ENCODE measurements around the gene PDK2.
A peak's percentile ranks its signal among the peaks of the same experiment; 100 is the strongest.
"Not testable (repeated sequence)": the region's sequence is repeated elsewhere in the genome, so short reads cannot be mapped to it uniquely, and the experiment has no call there.

The PDK2 gene

GRCh38 chr17:50059759-50060273 is 35.3 kb upstream of the PDK2 start:
- no peaks in the 10 kb centered on the region for H3K27me3 ChIP-seq (replicated peaks; ENCODE audit: control insufficient read depth, insufficient read depth, low read length)
- H3K4me1 ChIP-seq (ENCODE audit: control insufficient read depth, insufficient read depth, low read length): peaks cover 74% of the 10 kb centered on the region
- H3K4me3 ChIP-seq (ENCODE audit: low read length): peak overlapping the region; percentile 36
- peak; percentile 64 for DNase-seq (ENCODE audit: low read depth)
- H3K9ac ChIP-seq (ENCODE audit: low read length): peak overlapping the region; percentile 82
- no peaks in the 10 kb centered on the region for H3K36me3 ChIP-seq (ENCODE audit: control insufficient read depth, insufficient read depth, low read length, severe bottlenecking)
- no peaks in the 10 kb centered on the region for H3K9me3 ChIP-seq (ENCODE audit: control insufficient read depth, low read length)

DNA sequence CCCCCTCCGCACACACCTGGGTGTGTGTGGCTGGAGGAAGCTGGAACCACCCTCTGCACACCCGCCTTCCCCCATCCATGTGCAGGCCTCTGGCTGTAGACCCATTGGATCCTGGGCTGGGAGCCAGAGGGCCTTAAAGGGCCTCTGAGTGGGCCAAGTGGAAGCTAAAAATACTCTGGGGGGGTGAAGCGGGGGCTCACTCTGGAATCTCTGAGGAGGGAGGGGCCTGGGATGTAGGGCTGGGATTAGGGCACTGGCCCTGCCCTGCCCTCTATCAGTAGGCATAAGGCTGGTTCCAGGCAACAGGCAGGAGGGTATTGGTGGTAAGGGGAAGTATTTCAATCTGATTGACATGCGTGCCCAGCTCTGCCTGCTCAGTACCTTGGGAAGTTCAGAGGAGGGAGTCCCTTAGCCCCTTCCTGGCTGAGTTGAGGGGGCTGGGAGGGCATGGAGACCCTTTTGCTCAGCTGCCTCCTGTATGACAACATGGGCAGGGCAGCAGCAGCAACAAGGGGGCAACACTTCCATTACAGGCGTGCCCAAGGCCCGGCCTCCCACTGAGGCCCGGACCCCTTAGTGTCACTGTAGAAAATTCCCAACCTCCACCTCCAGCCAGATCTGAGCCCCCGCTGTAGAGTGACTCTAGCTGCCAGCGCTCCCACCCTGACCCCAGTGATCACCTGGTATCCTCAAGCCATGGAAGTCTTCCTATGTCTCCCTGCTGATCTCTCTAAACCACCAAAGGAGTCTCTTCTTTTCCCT is 34.0 kb upstream of the PDK2 start:
- H3K9ac ChIP-seq (ENCODE audit: low read length): peak overlapping the region; percentile 61
- no peaks in the 10 kb centered on the region for H3K36me3 ChIP-seq (ENCODE audit: control insufficient read depth, insufficient read depth, low read length, severe bottlenecking)
- DNase-seq (ENCODE audit: low read depth): peak; percentile 66
- peaks cover 77% of the 10 kb centered on the region for H3K4me1 ChIP-seq (ENCODE audit: control insufficient read depth, insufficient read depth, low read length)
- H3K27me3 ChIP-seq (replicated peaks; ENCODE audit: control insufficient read depth, insufficient read depth, low read length): no peaks in the 10 kb centered on the region
- peak overlapping the region; percentile 7 for H3K4me3 ChIP-seq (ENCODE audit: low read length)
- H3K9me3 ChIP-seq (ENCODE audit: control insufficient read depth, low read length): no peaks in the 10 kb centered on the region

DNA sequence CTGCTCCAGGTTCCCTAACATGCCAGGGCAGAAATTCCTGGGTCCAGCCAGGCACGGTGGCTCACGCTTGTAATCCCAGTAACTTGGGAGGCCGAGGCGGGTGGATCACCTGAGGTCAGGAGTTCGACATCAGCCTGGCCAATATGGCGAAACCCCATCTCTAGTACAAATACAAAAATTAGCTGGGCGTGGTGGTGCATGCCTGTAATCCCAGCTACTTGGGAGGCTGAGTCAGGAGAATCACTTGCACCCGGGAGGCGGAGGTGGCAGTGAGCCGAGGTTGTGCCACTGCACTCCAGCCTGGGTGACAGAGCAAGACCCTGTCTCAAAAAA is 33.5 kb upstream of the PDK2 start:
- H3K36me3 ChIP-seq (ENCODE audit: control insufficient read depth, insufficient read depth, low read length, severe bottlenecking); H3K27me3 ChIP-seq (replicated peaks; ENCODE audit: control insufficient read depth, insufficient read depth, low read length); H3K9me3 ChIP-seq (ENCODE audit: control insufficient read depth, low read length); DNase-seq (ENCODE audit: low read depth): not testable (repeated sequence)
- Histone ChIP-seq H3K9ac (ENCODE audit: low read length) (peak overlapping the region; percentile 61), H3K4me1 (ENCODE audit: control insufficient read depth, insufficient read depth, low read length) (peaks cover 80% of the 10 kb centered on the region), H3K4me3 (ENCODE audit: low read length) (peak overlapping the region; percentile 7)

DNA sequence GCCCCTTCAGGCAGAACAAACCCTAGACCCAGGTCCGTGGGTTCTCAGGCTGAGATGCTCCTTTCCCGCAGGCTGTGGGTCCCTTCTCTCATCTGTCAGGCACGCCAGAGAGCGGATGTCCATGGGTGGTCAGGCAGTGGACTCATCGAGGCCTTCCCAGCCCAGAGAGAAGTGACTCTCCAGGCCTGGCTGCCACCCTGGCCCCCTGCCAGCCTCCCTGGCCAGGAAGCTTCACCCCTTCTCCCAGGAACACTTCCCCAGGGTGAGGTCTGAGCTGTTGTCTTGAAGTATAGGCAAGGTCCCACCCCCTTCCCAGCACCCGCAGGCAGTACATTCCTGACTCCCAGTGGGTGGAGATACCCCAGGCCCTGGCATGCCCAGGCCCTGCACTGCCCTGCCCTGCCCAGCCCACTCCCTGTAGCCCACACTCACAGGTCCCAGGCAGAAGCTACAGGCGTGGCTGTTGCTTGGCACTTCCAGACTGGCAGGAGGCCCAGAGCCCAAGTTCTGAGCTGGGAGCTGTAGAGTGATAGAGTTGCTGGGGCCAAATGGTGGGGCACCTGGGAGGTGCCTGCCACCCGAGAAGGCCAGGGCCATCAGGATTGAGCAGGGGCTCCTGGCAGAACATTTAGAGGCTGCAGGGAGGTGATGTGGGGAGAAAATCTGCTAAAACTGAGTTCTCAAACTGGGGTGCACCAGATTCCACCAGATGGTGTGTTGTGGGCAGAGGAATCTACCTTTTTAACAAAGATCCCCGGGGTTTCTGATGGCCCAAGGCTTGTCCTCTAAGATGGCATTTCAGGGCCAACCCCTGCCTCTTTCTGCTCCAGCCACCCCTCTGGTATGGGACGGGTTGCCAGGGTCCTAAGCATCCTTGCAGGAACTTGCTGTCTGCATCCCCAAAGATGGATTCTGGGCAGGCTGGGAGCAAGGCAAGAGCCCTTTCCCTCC is 32.6 kb upstream of the PDK2 start:
- peak; percentile 80 for DNase-seq (ENCODE audit: low read depth)
- H3K4me3 ChIP-seq (ENCODE audit: low read length): no peak overlapping the region
- H3K36me3 ChIP-seq (ENCODE audit: control insufficient read depth, insufficient read depth, low read length, severe bottlenecking): no peaks in the 10 kb centered on the region
- H3K9ac ChIP-seq (ENCODE audit: low read length): peak overlapping the region; percentile 39
- H3K27me3 ChIP-seq (replicated peaks; ENCODE audit: control insufficient read depth, insufficient read depth, low read length): no peaks in the 10 kb centered on the region
- H3K9me3 ChIP-seq (ENCODE audit: control insufficient read depth, low read length): no peaks in the 10 kb centered on the region
- H3K4me1 ChIP-seq (ENCODE audit: control insufficient read depth, insufficient read depth, low read length): peaks cover 86% of the 10 kb centered on the region

DNA sequence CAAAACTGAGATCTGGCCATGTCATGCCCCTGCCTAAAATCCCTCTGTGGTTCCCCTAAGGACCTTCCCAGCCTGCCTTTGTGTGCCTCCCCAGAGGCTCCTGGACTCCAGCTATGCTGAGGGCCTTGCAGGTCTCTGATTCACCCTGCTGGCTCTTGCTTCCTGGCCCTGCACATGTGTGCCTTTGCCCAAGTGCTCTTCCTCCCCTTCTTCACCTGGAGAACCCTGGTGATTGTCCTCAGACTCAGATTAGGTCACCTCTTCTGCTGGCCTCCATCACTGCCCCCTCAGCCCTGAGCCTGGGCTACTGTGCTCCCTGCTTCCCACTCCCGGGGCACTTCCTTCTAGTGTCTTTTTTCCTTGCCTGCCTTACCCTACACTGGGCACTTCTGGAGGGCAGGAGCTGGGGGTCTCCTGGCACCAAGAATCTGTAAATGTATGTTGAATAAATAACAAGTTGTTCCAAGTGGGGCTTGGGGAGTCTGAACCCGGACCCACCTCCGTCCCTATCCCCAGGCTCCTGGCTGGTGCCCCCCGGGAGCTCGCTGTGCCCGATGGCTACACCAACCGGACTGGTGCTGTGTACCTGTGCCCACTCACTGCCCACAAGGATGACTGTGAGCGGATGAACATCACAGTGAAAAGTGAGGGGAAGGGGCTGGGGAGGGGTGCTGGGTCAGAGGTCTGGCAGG is 31.4 kb upstream of the PDK2 start:
- Histone ChIP-seq H3K27me3 (replicated peaks; ENCODE audit: control insufficient read depth, insufficient read depth, low read length) (no peaks in the 10 kb centered on the region), H3K4me3 (ENCODE audit: low read length) (no peak overlapping the region), H3K4me1 (ENCODE audit: control insufficient read depth, insufficient read depth, low read length) (peaks cover 78% of the 10 kb centered on the region), H3K9me3 (ENCODE audit: control insufficient read depth, low read length) (no peaks in the 10 kb centered on the region), H3K9ac (ENCODE audit: low read length) (no peak overlapping the region), H3K36me3 (ENCODE audit: control insufficient read depth, insufficient read depth, low read length, severe bottlenecking) (no peaks in the 10 kb centered on the region)
- DNase-seq (ENCODE audit: low read depth): peak; percentile 52

GRCh38 chr17:50064253-50065001 is 30.7 kb upstream of the PDK2 start:
- H3K9ac ChIP-seq (ENCODE audit: low read length): peak overlapping the region; percentile 77
- H3K27me3 ChIP-seq (replicated peaks; ENCODE audit: control insufficient read depth, insufficient read depth, low read length): no peaks in the 10 kb centered on the region
- H3K4me3 ChIP-seq (ENCODE audit: low read length): peak overlapping the region; percentile 10
- peaks cover 71% of the 10 kb centered on the region for H3K4me1 ChIP-seq (ENCODE audit: control insufficient read depth, insufficient read depth, low read length)
- H3K36me3 ChIP-seq (ENCODE audit: control insufficient read depth, insufficient read depth, low read length, severe bottlenecking): no peaks in the 10 kb centered on the region
- no peaks in the 10 kb centered on the region for H3K9me3 ChIP-seq (ENCODE audit: control insufficient read depth, low read length)
- DNase-seq (ENCODE audit: low read depth): peak; percentile 97

DNA sequence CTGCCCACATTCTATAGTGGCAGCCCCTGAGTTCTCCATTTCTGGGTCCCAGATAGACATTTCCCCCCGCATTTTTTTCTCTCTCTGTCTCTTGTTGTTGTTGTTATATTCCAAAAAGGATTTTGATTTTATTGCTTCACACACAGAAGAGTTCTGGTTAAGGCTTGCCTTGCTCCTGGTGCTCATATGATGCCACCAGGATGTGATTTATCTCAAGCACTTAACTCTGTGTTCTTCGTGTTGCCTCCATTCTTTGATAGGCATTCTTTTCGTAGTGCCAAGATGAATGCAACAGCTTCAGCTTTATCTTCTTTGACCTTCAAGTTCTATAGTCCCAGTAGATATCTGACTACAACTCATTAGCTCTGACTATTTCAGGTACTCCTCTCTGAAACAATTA is 30.1 kb upstream of the PDK2 start:
- Histone ChIP-seq H3K4me1 (ENCODE audit: control insufficient read depth, insufficient read depth, low read length) (peaks cover 65% of the 10 kb centered on the region), H3K9ac (ENCODE audit: low read length) (peak overlapping the region; percentile 77), H3K4me3 (ENCODE audit: low read length) (peak overlapping the region; percentile 10), H3K9me3 (ENCODE audit: control insufficient read depth, low read length) (no peaks in the 10 kb centered on the region), H3K27me3 (replicated peaks; ENCODE audit: control insufficient read depth, insufficient read depth, low read length) (no peaks in the 10 kb centered on the region), H3K36me3 (ENCODE audit: control insufficient read depth, insufficient read depth, low read length, severe bottlenecking) (no peaks in the 10 kb centered on the region)
- DNase-seq (ENCODE audit: low read depth): no peak

DNA sequence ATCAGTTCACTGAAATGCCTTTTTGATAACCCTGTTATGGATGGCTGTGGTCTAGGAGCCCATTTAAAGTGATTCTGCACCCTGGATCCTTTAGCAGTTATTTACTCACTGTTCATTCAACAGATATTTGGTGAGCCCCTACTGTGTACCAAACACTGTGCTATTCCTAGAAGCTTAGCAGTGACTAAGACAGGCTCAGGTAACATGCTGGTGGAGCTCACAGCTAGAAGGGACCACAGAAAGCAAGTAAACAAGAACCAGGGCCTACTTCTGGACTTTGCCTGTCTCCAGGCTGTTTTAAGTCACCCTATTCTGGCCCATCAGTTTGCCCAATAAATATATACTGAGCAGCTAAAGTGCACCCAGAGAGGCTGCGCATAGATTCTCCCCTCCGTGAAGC is 28.2 kb upstream of the PDK2 start:
- no peaks in the 10 kb centered on the region for H3K27me3 ChIP-seq (replicated peaks; ENCODE audit: control insufficient read depth, insufficient read depth, low read length)
- peak overlapping the region; percentile 14 for H3K9ac ChIP-seq (ENCODE audit: low read length)
- no peak overlapping the region for H3K4me3 ChIP-seq (ENCODE audit: low read length)
- no peaks in the 10 kb centered on the region for H3K9me3 ChIP-seq (ENCODE audit: control insufficient read depth, low read length)
- H3K36me3 ChIP-seq (ENCODE audit: control insufficient read depth, insufficient read depth, low read length, severe bottlenecking): peaks cover 10% of the 10 kb centered on the region
- DNase-seq (ENCODE audit: low read depth): no peak
- peaks cover 46% of the 10 kb centered on the region for H3K4me1 ChIP-seq (ENCODE audit: control insufficient read depth, insufficient read depth, low read length)

DNA sequence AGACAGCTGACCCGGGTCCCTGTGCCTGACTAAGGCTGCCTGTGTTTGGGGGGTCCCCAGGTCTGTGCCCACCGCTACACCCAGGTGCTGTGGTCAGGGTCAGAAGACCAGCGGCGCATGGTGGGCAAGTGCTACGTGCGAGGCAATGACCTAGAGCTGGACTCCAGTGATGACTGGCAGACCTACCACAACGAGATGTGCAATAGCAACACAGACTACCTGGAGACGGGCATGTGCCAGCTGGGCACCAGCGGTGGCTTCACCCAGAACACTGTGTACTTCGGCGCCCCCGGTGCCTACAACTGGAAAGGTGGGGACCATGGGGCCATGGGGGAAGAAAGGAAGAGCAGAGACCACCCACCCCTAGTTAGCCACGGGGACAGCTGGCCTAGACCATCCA is 27.2 kb upstream of the PDK2 start:
- DNase-seq (ENCODE audit: low read depth): no peak
- Histone ChIP-seq H3K4me1 (ENCODE audit: control insufficient read depth, insufficient read depth, low read length) (peaks cover 36% of the 10 kb centered on the region), H3K36me3 (ENCODE audit: control insufficient read depth, insufficient read depth, low read length, severe bottlenecking) (peaks cover 11% of the 10 kb centered on the region), H3K9me3 (ENCODE audit: control insufficient read depth, low read length) (no peaks in the 10 kb centered on the region), H3K27me3 (replicated peaks; ENCODE audit: control insufficient read depth, insufficient read depth, low read length) (no peaks in the 10 kb centered on the region), H3K4me3 (ENCODE audit: low read length) (no peak overlapping the region), H3K9ac (ENCODE audit: low read length) (no peak overlapping the region)

GRCh38 chr17:50070908-50071680 is 24.1 kb upstream of the PDK2 start:
- Histone ChIP-seq H3K9me3 (ENCODE audit: control insufficient read depth, low read length) (no peaks in the 10 kb centered on the region), H3K9ac (ENCODE audit: low read length) (no peak overlapping the region), H3K4me1 (ENCODE audit: control insufficient read depth, insufficient read depth, low read length) (peaks cover 9% of the 10 kb centered on the region), H3K36me3 (ENCODE audit: control insufficient read depth, insufficient read depth, low read length, severe bottlenecking) (peaks cover 16% of the 10 kb centered on the region), H3K4me3 (ENCODE audit: low read length) (no peak overlapping the region), H3K27me3 (replicated peaks; ENCODE audit: control insufficient read depth, insufficient read depth, low read length) (no peaks in the 10 kb centered on the region)
- DNase-seq (ENCODE audit: low read depth): no peak

Measured in adipocyte (in vitro differentiated cells).